ENCODE measurements around the gene ACOXL.

ACOXL gene

GRCh38 chr2:110971811-110972210 is 239.4 kb downstream of the ACOXL start:
- no peak for TF ChIP-seq CTCF (IDR thresholded peaks at IDR 0.05; ENCODE audit: low read depth, low read length, missing control alignments)
- no peak overlapping the region for H3K4me3 ChIP-seq (ENCODE audit: low read depth, low read length)
- DNase-seq (ENCODE audit: low read depth): no peak

GRCh38 chr2:110973262-110973661 is 240.9 kb downstream of the ACOXL start:
- no peak for TF ChIP-seq CTCF (IDR thresholded peaks at IDR 0.05; ENCODE audit: low read depth, low read length, missing control alignments)
- no peak overlapping the region for H3K4me3 ChIP-seq (ENCODE audit: low read depth, low read length)
- no peak for DNase-seq (ENCODE audit: low read depth)

GRCh38 chr2:110977403-110977802 is 245.0 kb downstream of the ACOXL start:
- no peak for DNase-seq (ENCODE audit: low read depth)
- no peak overlapping the region for H3K4me3 ChIP-seq (ENCODE audit: low read depth, low read length)
- TF ChIP-seq CTCF (IDR thresholded peaks at IDR 0.05; ENCODE audit: low read depth, low read length, missing control alignments): no peak

GRCh38 chr2:110978148-110978547 is 245.8 kb downstream of the ACOXL start:
- H3K4me3 ChIP-seq (ENCODE audit: low read depth, low read length): no peak overlapping the region
- no peak for DNase-seq (ENCODE audit: low read depth)
- no peak for TF ChIP-seq CTCF (IDR thresholded peaks at IDR 0.05; ENCODE audit: low read depth, low read length, missing control alignments)

GRCh38 chr2:110978756-110979470 is 246.5 kb downstream of the ACOXL start:
- no peak for TF ChIP-seq CTCF (IDR thresholded peaks at IDR 0.05; ENCODE audit: low read depth, low read length, missing control alignments)
- no peak for DNase-seq (ENCODE audit: low read depth)
- no peak overlapping the region for H3K4me3 ChIP-seq (ENCODE audit: low read depth, low read length)

- no peak overlapping the region for H3K4me3 ChIP-seq (ENCODE audit: low read depth, low read length)
- TF ChIP-seq CTCF (IDR thresholded peaks at IDR 0.05; ENCODE audit: low read depth, low read length, missing control alignments): no peak
- no peak for DNase-seq (ENCODE audit: low read depth)
These were observed 247.3 kb downstream of the ACOXL start for GRCh38 chr2:110979471-110980338.
